GM12864 (cell line): Measurements from ENCODE around the gene FANCD2.
"Not testable (repeated sequence)": the region's sequence is repeated elsewhere in the genome, so short reads cannot be mapped to it uniquely, and the experiment has no call there.

Source experiments
- DNase-seq: peaks from one replicate; pipeline ENCODE4 v3.0.0-alpha.2; 2011; ENCODE audit warnings: low read depth
- H3K4me3 ChIP-seq: 2 replicates; pipeline ENCODE4 v1.5.1; 2011; ENCODE audit warnings: mild to moderate bottlenecking, low read depth, low read length, control low read depth
- TF ChIP-seq, protein P1 (sequence below): IDR thresholded peaks from 2 replicates; pipeline ENCODE4 v1.5.1; 2011; ENCODE audit warnings: low read depth, mild to moderate bottlenecking, moderate library complexity, low read length, control low read depth, inconsistent platforms; ENCODE audit errors: missing control alignments

Gene FANCD2

DNA sequence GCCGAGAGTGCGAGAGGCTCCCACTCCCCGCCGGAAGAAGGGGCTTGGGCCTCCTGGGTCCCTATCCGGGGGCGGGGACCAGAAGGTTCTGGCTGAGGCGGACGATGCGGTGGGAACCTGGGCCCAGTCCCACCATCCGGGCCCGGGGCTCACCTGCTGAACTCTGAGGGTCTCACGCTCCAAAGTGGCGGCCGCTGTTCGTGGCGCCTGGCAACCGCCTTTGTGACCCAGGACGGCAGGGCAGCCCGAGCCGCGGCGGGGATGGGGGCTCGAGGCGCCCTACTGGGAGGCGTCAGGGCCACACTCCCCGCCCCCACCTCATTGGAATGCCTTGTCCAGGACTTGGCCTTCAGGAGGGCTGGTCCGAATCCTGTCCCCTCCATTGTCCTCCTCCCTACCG is 81.9 kb downstream of the FANCD2 start, which contains the start of gene FANCD2OS:
Gene FANCD2OS (minus strand): TSS at position 165 of the 400 bp plus-strand sequence. CDS start 3,481 bp downstream, outside the sequence.
- no peak within 1 kb of the TSS for H3K4me3 ChIP-seq
- DNase-seq: no peak
- TF ChIP-seq, protein P1, sequence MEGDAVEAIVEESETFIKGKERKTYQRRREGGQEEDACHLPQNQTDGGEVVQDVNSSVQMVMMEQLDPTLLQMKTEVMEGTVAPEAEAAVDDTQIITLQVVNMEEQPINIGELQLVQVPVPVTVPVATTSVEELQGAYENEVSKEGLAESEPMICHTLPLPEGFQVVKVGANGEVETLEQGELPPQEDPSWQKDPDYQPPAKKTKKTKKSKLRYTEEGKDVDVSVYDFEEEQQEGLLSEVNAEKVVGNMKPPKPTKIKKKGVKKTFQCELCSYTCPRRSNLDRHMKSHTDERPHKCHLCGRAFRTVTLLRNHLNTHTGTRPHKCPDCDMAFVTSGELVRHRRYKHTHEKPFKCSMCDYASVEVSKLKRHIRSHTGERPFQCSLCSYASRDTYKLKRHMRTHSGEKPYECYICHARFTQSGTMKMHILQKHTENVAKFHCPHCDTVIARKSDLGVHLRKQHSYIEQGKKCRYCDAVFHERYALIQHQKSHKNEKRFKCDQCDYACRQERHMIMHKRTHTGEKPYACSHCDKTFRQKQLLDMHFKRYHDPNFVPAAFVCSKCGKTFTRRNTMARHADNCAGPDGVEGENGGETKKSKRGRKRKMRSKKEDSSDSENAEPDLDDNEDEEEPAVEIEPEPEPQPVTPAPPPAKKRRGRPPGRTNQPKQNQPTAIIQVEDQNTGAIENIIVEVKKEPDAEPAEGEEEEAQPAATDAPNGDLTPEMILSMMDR: no peak

DNA sequence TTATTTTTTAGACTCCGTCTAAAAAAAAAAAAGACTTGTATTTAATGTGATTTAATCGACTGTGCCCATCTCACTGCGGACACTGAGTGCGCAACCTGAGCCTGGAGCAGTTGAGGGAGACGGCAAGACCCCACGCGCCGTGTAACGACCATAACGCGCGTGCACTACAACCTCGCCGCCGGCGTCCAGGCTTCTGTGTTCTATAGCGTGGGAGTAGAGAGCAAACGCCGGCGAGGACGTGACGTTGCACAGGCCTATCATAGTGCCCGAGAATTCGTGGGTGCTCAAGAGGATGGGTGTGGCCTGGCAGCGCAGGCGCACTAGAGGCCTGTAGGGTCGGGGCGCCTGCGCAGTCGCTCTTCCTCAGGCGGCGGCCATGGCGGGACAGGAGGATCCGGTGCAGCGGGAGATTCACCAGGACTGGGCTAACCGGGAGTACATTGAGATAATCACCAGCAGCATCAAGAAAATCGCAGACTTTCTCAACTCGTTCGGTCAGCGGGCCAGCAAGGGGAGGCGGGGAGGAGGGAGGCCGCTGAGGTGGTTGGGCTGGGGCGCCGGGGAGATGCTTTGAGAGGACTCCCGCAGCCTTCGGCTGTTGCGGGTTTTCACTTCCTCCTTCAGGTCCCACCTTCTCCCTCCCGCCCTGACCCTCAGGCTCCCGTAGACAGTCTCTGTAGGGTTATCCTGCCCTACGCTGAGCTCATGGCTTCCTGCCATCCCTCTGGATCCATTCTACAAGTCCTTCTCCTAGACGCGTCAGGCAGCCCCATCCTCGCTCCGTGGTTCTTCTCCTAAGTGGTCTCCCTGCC is 89.3 kb downstream of the FANCD2 start, which contains the start of gene BRK1:
Gene BRK1 (plus strand): TSS at position 350 of the 812 bp plus-strand sequence. CDS start 27 bp downstream, at position 377.
- DNase-seq: peak; percentile 93
- H3K4me3 ChIP-seq: peak within 1 kb of the TSS; percentile 87
- TF ChIP-seq, protein P1: no peak

DNA sequence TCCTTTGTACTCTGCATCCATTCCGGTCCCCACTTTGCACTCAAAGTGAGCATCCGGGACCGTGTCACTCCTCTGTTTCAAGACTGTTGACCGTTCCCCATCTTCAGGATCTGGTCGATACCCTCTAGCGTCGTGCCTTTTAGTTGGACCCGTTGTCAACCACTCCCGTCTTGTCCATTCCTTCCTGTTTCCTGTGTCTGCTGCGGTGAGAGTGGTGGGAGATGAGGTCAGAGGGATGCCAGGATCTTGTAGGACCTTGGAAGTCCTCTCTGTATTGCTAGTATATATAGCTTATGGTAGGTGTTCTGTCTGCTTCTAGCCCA is 89.9 kb downstream of the FANCD2 start:
- DNase-seq: no peak
- peak overlapping the region; percentile 87 for H3K4me3 ChIP-seq
- TF ChIP-seq, protein P1: no peak

DNA sequence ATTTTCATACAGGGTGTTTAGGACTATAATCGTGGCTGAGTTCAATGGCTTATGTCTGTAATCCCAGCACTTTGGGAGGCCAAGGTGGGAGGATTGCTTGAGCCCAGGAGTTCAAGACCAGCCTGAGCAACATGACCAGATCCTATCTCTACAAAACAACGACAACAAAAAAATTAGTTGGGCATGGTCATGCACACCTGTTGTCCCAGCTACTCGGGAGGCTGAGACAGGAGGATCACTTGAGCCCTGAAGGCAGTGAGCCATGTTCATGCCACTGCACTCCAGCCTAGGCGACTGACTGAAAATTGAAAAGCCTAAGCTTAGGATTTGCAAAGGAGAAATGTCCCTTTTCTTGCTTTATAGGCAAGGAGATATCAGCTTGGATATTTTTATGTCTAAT is 90.7 kb downstream of the FANCD2 start:
- H3K4me3 ChIP-seq: peak overlapping the region; percentile 87; the same call in 1 of the 2 replicates

DNA sequence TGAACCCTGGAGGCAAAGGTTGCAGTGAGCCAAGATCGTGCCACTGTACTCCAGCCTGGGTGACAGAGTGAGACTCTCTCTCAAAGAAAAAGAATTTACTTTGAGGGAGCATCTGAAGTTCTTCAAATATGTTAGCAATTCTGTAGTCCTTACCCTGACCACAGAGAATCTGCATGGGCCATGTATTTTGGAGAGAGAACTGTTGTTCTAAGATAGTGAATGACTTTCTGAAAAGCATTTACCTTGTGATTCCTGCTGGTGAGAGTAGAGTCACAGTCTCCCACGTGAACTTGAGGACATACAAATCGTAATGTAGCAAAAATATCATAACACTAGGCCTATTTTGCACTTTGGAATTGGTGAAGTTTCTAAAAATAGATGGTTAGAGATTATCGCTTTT is 93.1 kb downstream of the FANCD2 start:
- no peak overlapping the region for H3K4me3 ChIP-seq
- TF ChIP-seq, protein P1: no peak
- no peak for DNase-seq

More for the DNA sequence above, 90.7 kb downstream of the FANCD2 start:
- TF ChIP-seq, protein P1: no peak
- DNase-seq: no peak

DNA sequence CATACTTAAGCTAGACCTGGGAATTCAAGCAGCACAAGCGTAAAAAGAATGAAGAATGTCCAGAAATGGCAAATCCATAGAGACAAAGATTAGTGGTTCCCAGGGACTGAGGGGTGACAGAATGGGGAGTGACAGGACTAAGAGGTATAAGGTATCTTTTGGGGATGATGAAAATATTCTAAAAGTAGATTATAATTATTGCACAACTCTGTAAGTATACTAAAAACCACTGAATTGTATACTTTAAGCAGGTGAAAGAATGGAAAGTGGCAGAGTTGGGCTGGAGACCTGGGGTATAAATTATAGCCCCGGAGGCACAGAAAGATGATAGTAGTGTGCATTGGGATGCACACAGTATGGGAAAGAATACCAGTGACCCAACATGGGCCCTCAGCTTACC is 94.8 kb downstream of the FANCD2 start:
- TF ChIP-seq, protein P1: no peak
- no peak overlapping the region for H3K4me3 ChIP-seq
- no peak for DNase-seq

DNA sequence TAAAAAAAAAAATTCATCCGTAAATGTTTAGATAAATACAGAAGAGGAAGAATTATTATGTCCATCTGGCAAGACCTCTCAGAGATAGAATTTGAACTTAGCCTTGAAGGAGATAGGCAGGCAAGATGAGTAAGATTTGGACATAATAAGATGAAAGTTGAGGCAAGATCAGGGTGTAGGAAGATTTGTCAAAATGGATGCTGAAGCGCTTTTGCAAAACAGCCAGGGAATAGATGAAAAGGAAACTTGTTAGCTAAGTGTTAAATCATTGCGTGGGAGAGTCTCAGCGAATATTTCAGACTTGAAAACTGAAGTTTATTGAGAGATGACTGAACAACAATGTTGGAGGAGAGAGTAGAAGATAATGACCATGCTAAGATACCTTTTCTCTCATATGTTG is 96.5 kb downstream of the FANCD2 start:
- TF ChIP-seq, protein P1: no peak
- no peak for DNase-seq

DNA sequence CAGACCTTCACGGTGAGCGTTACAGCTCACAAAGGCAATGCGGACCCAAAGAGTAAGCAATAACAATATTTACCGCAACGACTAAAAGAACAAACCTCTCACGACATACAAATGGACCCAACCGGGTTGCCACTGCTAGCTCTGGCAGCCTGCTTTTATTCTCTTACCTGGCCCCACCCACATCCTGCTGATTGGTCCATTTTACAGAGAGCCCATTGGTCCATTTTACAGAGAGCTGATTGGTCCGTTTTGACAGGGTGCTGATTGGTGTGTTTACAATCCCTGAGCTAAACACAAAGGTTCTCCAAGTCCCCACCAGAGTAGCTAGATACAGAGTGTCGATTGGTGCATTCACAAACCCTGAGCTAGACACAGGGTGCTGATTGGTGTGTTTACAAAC is 109.6 kb downstream of the FANCD2 start:
- DNase-seq, H3K4me3 ChIP-seq: not testable (repeated sequence)

More for the DNA sequence above, 96.5 kb downstream of the FANCD2 start:
- no peak overlapping the region for H3K4me3 ChIP-seq
